NT2/D1 (cell line): ENCODE data around the gene SPINK14.

ENCODE experiments used
- DNase-seq: peaks from one replicate; pipeline ENCODE4 v3.0.0-alpha.2; 2011; ENCODE audit warnings: low read depth, low spot score
- H3K27me3 ChIP-seq: 2 replicates; pipeline ENCODE4 v1.6.0; 2011; ENCODE audit warnings: mild to moderate bottlenecking; ENCODE audit not compliant: insufficient read length, insufficient read depth
- H3K36me3 ChIP-seq: 2 replicates; pipeline ENCODE4 v1.6.1; 2011; ENCODE audit warnings: mild to moderate bottlenecking, low read length, mixed read lengths; ENCODE audit not compliant: insufficient read depth, insufficient read length
- H3K4me1 ChIP-seq: 2 replicates; pipeline ENCODE4 v1.5.1; 2011; ENCODE audit not compliant: insufficient read depth, insufficient read length
- H3K4me3 ChIP-seq: 2 replicates; pipeline ENCODE4 v1.5.1; 2011; ENCODE audit warnings: low read depth; ENCODE audit not compliant: insufficient read length
- H3K9ac ChIP-seq: 2 replicates; pipeline ENCODE4 v1.6.0; 2011; ENCODE audit warnings: low read depth; ENCODE audit not compliant: insufficient read length
- H3K9me3 ChIP-seq: 2 replicates; pipeline ENCODE4 v1.5.1; 2011; ENCODE audit warnings: mild to moderate bottlenecking, low read length; ENCODE audit not compliant: insufficient read depth
- SUZ12 ChIP-seq: IDR thresholded peaks from 2 replicates; pipeline ENCODE4 v1.6.1; 2011; ENCODE audit not compliant: insufficient read length, insufficient read depth; ENCODE audit errors: extremely low read depth
- YY1 ChIP-seq: IDR thresholded peaks from 2 replicates; pipeline ENCODE4 v1.6.1; 2011; ENCODE audit not compliant: insufficient read length, insufficient read depth
- ZNF274 ChIP-seq: IDR thresholded peaks from 2 replicates; pipeline ENCODE4 v1.6.1; 2011; ENCODE audit warnings: mild to moderate bottlenecking, low read depth, low read length

SPINK14 gene, protein sequence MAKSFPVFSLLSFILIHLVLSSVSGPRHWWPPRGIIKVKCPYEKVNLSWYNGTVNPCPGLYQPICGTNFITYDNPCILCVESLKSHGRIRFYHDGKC

DNA sequence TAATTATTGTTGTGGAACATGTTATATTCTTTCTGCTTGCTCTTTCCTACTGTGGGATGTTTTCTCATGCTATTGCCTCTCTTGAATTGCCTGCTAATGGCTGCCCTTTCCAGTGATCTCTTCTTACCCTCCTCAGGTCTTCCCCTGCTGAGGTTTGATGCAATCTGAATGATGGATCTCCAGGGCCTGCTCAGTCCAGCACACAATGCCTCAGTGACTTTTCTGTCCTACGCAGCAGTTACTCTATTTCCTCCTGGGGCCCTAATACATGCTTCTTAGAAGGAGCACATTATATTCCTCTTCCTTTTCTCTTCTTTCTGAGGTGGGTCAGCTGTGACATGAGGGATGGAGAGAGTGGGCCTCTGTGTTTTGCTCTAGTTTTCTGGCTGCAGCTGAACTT lies at the start of gene SPINK14:
TSS of gene SPINK14 (plus strand) at position 301 of the 400 bp plus-strand sequence. CDS start 1,187 bp downstream, outside the sequence.
- DNase-seq: no peak
- no peaks in the 10 kb centered on the region for H3K36me3 ChIP-seq
- H3K4me3 ChIP-seq: no peak within 1 kb of the TSS
- no peak within 1 kb of the TSS for H3K9ac ChIP-seq
- no peaks in the 10 kb centered on the region for H3K4me1 ChIP-seq
- TF ChIP-seq SUZ12 (no peak), YY1 (no peak), ZNF274 (no peak)
- no peaks in the 10 kb centered on the region for H3K27me3 ChIP-seq
- H3K9me3 ChIP-seq: peaks cover 4% of the 10 kb centered on the region; the same call in 1 of the 2 replicates

DNA sequence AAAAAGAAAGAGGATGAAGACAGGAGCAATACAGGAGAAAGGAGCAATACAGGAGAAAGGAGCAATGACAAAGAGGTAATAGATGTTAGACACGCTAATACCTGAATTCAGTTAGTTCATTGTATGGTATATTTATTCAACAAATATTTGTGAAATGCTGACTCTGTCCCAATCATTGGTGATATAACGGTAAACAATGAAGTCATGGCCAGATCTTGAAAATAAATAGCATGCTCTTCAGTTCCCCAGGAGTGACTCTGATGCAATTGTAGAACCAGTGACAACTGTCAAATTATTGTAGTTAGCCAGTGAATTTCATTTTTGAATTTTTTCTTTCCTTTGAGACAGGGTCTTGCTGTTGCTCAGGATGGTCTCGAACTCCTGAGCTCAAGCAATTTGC lies 48.0 kb upstream of the SPINK14 start:
- H3K9ac ChIP-seq: no peak overlapping the region
- no peak for DNase-seq
- H3K36me3 ChIP-seq: peaks cover 21% of the 10 kb centered on the region

DNA sequence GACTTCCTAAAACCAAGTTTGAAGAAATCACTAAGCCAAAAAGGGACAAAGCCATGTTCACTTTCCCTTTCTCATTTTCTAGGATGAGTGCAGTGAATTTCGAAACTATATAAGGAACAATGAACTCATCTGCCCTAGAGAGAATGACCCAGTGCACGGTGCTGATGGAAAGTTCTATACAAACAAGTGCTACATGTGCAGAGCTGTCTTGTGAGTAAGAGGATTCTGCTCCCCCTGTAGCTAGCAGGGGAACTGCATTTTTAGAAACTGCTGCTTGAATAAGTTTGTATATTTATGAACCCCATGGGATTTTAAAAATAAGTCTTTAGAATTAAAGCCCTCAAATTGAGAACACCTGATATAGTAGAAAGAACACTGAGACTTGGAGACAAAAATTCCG lies 42.7 kb upstream of the SPINK14 start:
- Histone ChIP-seq H3K4me3 (no peak overlapping the region), H3K9me3 (no peaks in the 10 kb centered on the region), H3K27me3 (no peaks in the 10 kb centered on the region), H3K4me1 (no peaks in the 10 kb centered on the region), H3K9ac (no peak overlapping the region), H3K36me3 (peaks cover 6% of the 10 kb centered on the region)
- DNase-seq: no peak
- TF ChIP-seq SUZ12: no peak
- TF ChIP-seq YY1: no peak
- no peak for TF ChIP-seq ZNF274

More for the DNA sequence above, 48.0 kb upstream of the SPINK14 start:
- H3K27me3 ChIP-seq: no peaks in the 10 kb centered on the region
- no peak overlapping the region for H3K4me3 ChIP-seq
- no peaks in the 10 kb centered on the region for H3K4me1 ChIP-seq
- no peaks in the 10 kb centered on the region for H3K9me3 ChIP-seq
- no peak for TF ChIP-seq ZNF274
- TF ChIP-seq SUZ12: no peak
- TF ChIP-seq YY1: no peak

DNA sequence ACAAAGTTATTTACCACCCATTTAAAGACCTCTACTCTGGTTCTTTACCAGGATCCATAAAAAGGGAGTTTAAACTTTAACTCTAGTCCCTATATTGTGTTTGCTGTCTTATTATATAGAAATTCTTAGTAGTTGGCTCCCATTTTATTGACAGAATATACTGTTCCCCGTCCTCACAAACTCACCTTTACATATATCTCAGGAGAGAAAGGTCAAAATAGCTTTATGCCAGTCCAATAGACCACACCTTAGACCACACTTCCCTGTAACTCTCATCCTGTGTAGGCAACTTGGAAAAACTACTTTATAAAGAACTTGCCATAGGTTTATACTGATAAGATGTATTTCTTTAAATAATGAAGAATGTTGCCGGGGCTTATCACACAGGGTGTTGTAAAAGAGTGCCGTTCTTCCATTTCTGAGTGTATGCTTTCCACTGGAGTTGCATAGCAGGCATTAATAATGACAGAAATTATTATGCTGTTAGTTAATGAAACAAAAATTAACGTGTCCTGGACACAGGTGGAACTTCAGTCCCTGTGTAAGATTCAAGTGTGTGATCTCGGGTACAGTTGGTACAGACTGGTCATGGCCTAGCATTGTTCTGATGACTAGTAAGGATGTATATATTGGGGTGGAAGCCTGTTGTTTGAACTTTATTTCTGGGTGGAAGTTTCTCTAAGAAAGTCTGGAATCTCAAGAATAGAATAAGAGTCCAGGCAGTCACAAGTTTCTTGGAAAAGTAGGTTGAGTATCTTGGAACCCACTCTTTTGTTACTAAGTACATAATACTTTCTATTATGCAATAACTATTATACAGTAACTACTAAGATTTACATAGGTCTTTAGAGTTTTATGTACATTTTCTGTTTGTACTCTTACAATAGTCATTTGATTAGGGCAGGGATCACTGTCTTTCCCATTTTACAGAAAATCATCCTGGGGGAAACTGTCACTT lies 33.0 kb upstream of the SPINK14 start:
- TF ChIP-seq SUZ12 (no peak), ZNF274 (no peak), YY1 (no peak)
- no peak for DNase-seq
- H3K4me1 ChIP-seq: no peaks in the 10 kb centered on the region
- peaks cover 3% of the 10 kb centered on the region for H3K36me3 ChIP-seq
- H3K4me3 ChIP-seq: no peak overlapping the region
- no peaks in the 10 kb centered on the region for H3K9me3 ChIP-seq
- H3K27me3 ChIP-seq: no peaks in the 10 kb centered on the region
- no peak overlapping the region for H3K9ac ChIP-seq

DNA sequence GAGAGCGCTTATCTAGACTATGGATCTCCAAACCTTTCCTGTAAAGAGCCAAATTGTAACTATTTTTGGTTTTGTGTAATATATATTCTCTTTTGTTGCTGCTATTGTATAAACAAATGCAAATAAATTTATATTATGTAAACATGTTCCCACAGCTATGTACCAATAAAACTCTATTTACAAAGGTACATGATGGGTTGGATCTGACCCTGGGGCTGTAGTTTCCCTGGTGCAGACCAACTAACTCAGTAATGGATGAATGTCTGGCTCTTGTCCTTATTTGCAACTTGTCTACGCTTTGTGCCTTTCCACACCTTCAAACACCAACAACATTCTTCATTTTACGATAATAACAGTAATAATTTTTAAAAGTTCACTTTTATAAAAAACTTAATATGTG lies 27.5 kb upstream of the SPINK14 start:
- TF ChIP-seq SUZ12 (no peak), ZNF274 (no peak), YY1 (no peak)
- Histone ChIP-seq H3K4me1 (no peaks in the 10 kb centered on the region), H3K4me3 (no peak overlapping the region), H3K27me3 (no peaks in the 10 kb centered on the region), H3K9me3 (no peaks in the 10 kb centered on the region), H3K36me3 (peaks cover 3% of the 10 kb centered on the region), H3K9ac (no peak overlapping the region)
- no peak for DNase-seq

DNA sequence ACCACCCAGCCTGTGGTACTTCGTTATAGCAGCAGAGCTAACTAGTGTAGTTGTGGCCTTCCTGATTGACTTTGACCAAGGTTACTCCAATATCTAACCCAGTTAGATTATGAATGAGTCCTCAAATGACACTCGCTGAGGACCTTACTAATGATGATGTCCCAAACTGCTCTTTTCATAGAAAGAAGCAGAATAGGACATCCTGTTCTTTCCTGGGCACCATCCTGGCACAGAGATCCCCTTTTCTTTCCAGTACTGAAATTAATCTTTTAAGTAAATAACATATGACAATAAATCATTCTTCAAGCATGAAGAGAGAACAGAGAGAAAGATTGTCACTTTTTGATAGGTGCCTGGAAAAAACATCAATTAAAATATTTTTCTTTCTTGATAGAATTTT lies 26.7 kb upstream of the SPINK14 start:
- no peak overlapping the region for H3K9ac ChIP-seq
- no peaks in the 10 kb centered on the region for H3K27me3 ChIP-seq
- no peaks in the 10 kb centered on the region for H3K4me1 ChIP-seq
- peaks cover 3% of the 10 kb centered on the region for H3K36me3 ChIP-seq
- no peak overlapping the region for H3K4me3 ChIP-seq
- DNase-seq: no peak
- H3K9me3 ChIP-seq: no peaks in the 10 kb centered on the region
- no peak for TF ChIP-seq YY1
- TF ChIP-seq ZNF274: no peak
- TF ChIP-seq SUZ12: no peak

DNA sequence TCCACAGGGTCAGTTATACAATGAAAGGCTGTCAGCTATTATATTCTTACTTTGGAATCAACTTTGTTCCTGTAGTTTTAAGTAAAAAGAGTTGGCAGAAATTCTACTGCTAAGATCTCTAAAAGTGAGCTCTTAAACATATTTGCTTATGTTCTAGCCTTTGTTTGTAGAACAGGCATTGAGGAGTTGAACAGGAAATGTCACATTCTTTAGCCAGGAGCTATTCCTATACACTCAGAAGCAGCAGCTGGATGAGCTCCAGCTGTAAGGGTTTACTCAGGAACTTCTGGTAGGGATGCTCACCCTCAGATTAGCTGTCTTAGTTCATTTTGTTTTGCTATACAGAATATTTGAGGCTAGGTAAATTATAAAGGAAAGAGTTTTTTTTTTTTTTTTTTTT lies 22.4 kb upstream of the SPINK14 start:
- TF ChIP-seq ZNF274 (no peak), YY1 (no peak), SUZ12 (no peak)
- DNase-seq: no peak
- Histone ChIP-seq H3K9ac (no peak overlapping the region), H3K9me3 (no peaks in the 10 kb centered on the region), H3K36me3 (no peaks in the 10 kb centered on the region), H3K4me3 (no peak overlapping the region), H3K27me3 (no peaks in the 10 kb centered on the region), H3K4me1 (no peaks in the 10 kb centered on the region)
